Stimulated activated CD4-positive, alpha-beta T cell treated with anti-CD3 and anti-CD28 coated beads, TNF-alpha, amount 100 ng/mL, for 4 hours (primary cell): Measurements from ENCODE around the gene SPATA24.
"Not testable (repeated sequence)": the region's sequence is repeated elsewhere in the genome, so short reads cannot be mapped to it uniquely, and the experiment has no call there.

ENCODE experiments used
- DNase-seq, 3 experiments: peaks; one replicate each; pipeline ENCODE4 v3.0.0-alpha.2; 2020; ENCODE audit warnings: low read depth in 3 of 3

The SPATA24 gene, protein sequence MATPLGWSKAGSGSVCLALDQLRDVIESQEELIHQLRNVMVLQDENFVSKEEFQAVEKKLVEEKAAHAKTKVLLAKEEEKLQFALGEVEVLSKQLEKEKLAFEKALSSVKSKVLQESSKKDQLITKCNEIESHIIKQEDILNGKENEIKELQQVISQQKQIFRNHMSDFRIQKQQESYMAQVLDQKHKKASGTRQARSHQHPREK

DNA sequence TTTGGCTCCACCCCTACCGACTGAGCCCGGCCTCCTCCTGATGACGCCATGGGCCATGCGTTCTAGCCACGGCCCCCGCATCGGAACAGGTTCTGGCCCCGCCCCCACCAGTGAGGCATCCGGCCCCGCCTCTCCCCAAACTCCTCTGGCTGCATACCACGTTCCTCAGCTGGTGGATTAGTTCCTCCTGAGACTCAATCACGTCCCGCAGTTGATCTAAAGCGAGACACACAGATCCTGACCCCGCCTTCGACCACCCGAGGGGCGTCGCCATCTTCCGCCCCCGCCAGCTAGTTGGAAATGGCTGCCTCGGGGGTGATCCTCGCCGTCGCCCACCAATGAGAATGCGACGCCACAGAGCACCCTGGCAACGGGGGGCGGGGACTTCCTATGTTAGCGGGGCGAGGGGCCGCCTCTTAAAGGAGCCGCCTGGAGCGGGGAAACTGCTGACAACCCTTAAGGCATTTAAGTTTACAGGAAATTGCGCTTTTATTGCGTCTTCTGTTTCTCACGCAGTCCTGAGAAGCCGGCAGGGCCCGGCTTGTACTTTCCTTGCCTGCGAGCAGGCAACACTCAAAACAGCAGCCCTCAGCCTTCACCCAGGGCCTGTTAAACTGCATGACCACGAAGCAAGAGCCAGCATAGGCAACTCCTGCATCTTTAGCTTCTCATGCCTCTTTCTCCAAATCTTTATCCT is at the start of gene SPATA24:
Gene SPATA24, minus strand, starts transcription at position 303 of the 697 bp plus-strand sequence. Its CDS starts 29 bp downstream, at position 274.
- peak; percentile 93 to 97 (median 96) for DNase-seq

DNA sequence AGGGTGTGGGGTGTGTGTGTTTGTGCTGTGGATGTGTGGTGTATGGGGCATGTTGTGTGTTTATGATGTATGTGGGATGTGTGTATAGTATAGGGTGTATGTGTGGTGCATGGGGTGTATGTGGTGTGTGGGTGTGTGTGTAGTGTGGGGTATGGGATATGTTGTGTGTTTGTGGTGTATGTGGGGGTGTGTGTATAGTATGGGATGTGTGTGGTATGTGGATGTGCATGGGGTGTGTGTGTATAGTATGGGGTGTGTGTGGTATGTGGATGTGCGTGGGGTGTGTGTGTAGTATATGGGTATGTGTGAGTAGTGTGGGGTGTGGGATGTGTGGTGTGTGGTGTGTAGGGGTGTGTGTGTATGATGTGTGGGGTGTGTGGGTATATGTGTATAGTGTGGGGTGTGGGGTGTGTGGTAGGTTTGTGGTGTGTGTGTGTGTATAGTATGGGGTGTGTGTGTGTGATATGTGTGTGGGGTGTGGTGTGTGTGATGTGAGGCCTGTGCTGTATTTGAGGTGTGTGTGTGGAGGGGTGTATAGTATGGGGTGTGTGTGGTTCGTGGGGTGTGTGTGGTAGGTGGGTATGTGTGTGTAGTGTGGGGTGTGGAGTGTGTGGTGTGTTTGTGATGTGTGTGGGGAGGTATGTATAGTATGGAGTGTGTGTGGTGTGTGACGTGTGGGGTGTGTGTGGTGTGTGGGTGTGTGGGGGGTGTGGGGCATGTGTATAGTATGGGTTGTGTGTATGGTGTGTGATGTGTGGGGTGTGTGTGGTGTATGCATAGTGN is 48.2 kb upstream of the SPATA24 start:
- DNase-seq, result no peak

DNA sequence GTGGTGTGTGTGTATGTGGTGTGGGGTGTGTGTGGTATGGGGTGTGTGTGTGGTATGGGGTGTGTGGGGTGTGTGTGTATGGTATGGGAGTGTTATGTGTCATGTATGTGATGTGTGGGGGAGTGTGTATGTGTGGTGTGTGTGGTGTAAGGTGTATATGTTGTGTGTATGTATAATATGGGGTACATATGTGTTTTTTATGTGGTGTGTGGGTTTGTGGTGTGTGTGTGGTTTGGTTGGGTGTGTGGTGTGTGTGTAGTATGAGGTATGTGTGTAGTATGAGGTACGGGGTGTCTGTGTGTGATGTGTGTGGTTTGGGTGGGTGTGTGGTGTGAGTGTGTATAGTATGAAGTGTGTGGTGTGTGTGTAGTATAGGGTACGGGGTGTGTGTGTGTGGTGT is 47.3 kb upstream of the SPATA24 start:
- DNase-seq, result no peak

- no peak for DNase-seq
Observed at GRCh38 chr5:139446956-139447779, 43.3 kb upstream of the SPATA24 start.

DNA sequence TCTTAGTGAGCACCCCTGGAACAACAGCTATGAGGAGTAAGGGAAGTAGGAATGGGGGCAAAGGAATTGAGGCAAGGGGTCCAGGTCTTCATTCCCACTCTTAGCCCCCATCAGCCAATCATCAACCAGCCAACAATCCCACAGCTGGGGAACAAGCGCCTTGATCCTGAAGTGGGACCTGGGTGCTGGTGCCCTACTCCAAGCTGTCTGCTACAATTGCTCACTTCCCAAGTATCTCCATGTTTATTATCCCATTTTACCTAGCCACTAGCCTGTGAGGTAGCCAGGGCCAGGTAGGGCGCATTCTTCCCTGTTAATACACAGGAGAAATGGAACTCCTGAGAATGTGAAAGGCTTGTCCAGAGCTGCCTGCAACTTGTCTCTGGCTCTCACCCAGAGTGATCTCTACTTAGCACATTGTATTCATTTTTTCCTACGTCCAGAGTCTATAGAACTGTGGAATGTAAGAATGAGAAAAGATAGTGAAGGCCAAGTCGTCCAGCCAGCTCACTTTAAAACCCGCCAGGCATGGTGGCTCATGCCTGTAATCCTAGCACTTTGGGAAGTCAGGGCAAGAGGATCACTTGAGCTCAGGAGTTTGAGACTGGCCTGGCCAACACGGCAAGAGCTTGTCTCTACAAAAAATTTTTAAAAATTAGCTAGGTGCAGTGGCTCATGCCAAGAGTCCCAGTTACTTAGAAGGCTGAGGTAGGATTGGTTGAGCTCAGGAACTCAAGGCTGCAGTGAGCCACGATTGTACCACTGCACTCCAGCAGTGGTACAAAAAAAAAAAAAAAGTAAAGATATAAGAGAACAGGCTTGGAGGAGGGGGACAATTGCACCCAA is 41.7 kb upstream of the SPATA24 start:
- DNase-seq, result no peak

- DNase-seq, result no peak
Observed at GRCh38 chr5:139443831-139444453, 40.1 kb upstream of the SPATA24 start.

DNA sequence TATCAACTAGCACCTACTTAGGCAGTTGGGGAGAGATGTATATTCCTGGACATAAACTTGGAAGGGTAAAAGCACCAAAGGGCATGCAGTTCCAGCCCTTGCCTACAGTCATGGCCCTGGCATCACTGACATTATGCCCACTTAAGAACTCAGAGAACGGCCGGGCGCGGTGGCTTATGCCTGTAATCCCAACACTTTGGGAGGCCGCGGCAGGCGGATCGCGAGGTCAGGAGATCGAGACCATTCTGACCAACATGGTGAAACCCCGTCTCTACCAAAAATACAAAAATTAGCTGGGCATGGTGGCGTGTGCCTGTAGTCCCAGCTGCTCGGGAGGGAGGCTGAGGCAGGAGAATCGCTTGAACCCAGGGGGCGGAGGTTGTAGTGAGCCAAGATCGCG is 36.5 kb upstream of the SPATA24 start:
- not testable (repeated sequence) for DNase-seq

GRCh38 chr5:139439013-139439903 is 35.4 kb upstream of the SPATA24 start, which contains the start of gene DNAJC18:
Gene DNAJC18 (minus strand): TSS chr5:139439525. CDS start chr5:139439445, 80 bp downstream.
- peak; percentile 76 to 87 (median 83) for DNase-seq

- no peak for DNase-seq
Observed at GRCh38 chr5:139438707-139439012, 34.8 kb upstream of the SPATA24 start.

DNA sequence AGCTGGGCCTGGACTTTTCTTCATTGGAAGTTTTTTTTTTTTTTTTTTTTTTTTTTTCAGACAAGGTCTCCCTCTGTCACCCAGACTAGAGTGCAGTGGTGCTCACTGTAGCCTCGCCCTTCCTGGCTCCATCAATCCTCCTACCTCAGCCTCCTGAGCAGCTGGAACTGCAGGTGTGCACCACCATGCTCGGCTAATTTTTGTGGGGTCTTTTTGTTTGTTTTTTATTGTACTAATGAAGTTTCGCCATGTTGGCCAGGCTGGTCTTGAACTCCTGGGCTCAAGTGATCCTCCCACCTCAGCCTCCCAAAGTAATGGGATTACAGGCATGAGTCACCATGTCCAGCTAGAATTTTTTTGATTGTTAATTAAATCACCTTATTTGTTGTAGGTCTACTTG is 31.8 kb upstream of the SPATA24 start:
- DNase-seq, result no peak

DNA sequence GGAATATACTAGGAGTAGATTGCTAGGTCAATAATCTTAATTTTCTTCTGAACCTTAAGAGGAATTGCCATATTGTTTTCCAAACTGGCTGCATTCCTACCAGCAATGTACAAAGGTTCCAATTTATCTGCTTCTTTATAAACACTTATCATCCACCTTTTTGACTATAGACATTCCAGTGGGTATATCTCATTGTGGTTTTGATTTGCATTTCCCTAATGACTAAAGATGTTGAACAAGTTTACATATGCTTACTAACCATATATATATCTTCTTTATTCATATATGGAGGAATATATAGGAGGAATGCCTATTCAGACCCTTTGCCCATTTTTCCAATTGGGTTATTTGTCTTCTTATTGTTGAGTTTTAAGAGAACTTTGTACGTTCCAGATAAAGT is 27.8 kb upstream of the SPATA24 start:
- no peak for DNase-seq

- no peak for DNase-seq
Observed at GRCh38 chr5:139430015-139430414, 26.1 kb upstream of the SPATA24 start.

- no peak for DNase-seq
Observed at GRCh38 chr5:139426203-139426885, 22.5 kb upstream of the SPATA24 start.

DNA sequence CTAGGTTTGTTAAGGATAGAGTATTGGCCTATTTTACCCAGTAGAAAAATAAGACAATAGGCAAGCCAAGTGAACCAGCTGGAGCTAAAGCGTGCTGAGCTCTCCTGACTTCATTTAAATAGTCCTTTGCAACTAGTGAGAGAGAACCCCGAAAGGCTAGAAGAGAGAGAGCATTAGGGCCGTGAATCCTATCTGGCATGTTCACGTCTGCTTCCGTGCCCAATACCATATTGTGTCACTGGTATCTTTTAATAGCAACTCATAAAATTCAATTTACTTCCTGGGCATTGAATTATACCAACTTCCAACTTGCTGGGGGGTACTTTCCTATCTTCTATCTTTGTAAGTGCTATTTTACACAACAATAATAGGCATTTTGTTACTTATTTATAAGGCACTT is 21.6 kb upstream of the SPATA24 start:
- DNase-seq, result no peak

DNA sequence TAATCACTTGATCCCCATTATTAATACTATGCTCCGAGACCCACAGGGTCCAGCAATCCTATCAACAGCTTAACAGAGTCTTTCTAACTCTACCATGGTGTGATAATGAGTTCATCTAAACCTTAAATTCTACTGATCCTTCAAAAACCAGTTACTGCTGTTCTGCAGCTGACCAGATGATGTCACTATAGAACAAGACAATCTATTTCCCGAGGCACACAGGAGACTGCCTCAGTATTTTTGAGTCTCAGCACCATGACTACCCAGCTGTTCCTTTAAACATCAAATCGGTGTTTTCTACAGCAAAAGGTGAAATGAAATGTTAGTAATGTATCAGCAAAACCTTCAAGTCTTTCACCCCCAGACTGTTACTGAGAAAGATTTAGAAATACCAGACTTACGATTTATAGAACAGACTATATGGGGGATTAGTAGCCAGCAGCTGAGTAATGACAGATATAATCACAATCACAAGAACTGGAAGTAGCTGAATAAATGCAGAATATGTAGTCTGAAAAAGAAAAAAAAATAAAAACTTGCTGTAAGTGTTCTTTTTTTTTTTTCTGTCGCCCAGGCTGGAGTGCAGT is 18.5 kb upstream of the SPATA24 start:
- DNase-seq, result peak in 1 of 3 experiments; percentile 34

DNA sequence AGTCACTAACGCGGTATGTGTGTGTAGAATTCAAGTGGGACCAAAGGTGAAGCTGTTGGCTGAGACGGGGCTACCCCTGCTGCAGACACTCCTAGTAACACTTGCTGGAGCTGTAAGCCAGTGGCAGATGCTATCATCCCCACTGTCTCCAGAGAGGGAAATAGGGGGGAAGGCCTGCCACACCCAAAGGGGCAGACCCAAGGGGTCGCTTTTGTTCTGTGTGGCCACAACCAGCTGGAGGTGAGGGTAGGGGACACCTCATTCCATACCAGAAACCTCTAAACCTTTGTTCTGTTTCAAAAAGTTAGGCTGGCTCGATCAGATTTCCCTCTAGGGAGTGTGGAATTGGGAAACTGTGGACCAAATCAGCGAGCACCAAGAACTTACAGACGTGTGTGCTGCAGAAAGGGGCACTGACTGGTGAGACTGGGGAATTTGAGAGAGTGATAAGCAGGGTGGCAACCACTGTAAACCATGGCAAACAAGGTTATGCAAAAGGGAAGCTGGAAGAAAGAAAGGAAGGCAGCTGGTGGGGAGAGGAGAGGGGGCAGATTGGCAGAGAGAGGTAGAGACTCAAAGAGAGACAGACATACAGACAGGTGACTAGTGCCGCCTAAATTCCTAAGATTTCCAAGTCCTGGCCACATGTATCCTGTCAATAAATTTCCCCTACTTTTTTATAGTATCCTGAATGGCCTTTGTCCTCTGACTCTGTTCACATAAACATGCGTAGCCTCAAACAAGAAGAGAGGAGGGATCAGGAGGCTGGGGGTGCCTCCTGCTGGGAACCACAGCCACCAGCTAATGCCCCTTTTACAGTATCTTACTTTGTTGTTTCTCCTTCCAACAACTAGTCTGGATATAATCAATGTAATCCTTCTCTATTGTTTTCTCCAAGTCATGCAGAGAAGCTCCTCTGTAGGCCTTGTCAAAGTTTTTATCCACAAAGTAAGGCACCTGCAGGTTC is 15.6 kb upstream of the SPATA24 start:
- DNase-seq, result no peak

DNA sequence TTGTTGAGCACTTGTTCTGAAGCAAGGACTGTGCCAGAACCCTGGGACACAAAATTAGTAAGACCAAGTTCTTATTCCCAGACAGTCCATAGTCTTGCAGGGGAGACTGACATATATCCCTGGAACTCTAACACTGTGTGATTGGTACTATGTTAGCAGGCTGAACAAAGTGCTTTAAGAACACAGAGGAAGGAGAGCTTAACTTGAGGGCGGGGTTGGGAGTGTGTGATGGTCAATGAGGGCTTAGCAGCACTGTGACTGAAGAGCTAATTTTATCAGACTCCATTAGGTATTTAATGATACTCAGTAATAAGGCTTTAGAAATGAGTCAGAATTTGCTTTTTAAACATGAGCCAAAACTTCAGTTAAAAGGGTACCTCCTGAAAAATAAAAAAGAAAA is 14.9 kb upstream of the SPATA24 start:
- DNase-seq, result no peak
